H9 (cell line): ENCODE results near the gene TMEM114. TPM values are rescaled to one million over a fixed set of nuclear protein-coding genes. Genes with fewer than 3 reads are reported as not detected.

ENCODE experiments used
- DNase-seq: peaks from one replicate; pipeline ENCODE4 v3.0.0-alpha.2; 2017
- H2AFZ ChIP-seq: one replicate; pipeline ENCODE4 v1.6.1; 2013; ENCODE audit warnings: mild to moderate bottlenecking, low read length, control low read depth, moderate library complexity
- H2AK5ac ChIP-seq: 2 replicates; pipeline ENCODE4 v1.6.1; 2013; ENCODE audit warnings: low read length, control low read depth, mixed read lengths; ENCODE audit not compliant: insufficient read length
- H2BK120ac ChIP-seq: one replicate; pipeline ENCODE4 v1.6.1; 2013; ENCODE audit warnings: low read depth, mild to moderate bottlenecking, low read length, control low read depth, inconsistent platforms; ENCODE audit not compliant: poor library complexity, severe bottlenecking
- H2BK12ac ChIP-seq: 2 replicates; pipeline ENCODE4 v1.6.1; 2013; ENCODE audit warnings: low read length, control low read depth, mixed read lengths, low read depth; ENCODE audit not compliant: insufficient read length
- H2BK15ac ChIP-seq: 2 replicates; pipeline ENCODE4 v1.6.1; 2013; ENCODE audit warnings: low read depth, low read length, control low read depth
- H2BK20ac ChIP-seq: one replicate; pipeline ENCODE4 v1.6.1; 2013; ENCODE audit warnings: low read depth, mild to moderate bottlenecking, low read length, control low read depth, inconsistent platforms; ENCODE audit not compliant: poor library complexity, severe bottlenecking
- H2BK5ac ChIP-seq: 2 replicates; pipeline ENCODE4 v1.6.1; 2013; ENCODE audit warnings: low read length, control low read depth, mixed read lengths; ENCODE audit not compliant: insufficient read length
- H3K14ac ChIP-seq: 2 replicates; pipeline ENCODE4 v1.6.1; 2013; ENCODE audit warnings: low read length, control low read depth; ENCODE audit not compliant: insufficient read depth
- H3K18ac ChIP-seq: 2 replicates; pipeline ENCODE4 v1.6.1; 2013; ENCODE audit warnings: low read depth, mild to moderate bottlenecking, mixed read lengths, low read length, control low read depth; ENCODE audit not compliant: insufficient read length
- H3K23ac ChIP-seq: 2 replicates; pipeline ENCODE4 v1.6.1; 2013; ENCODE audit warnings: low read length, control low read depth, mixed read lengths, low read depth; ENCODE audit not compliant: insufficient read length
- H3K23me2 ChIP-seq: 2 replicates; pipeline ENCODE4 v1.6.1; 2013; ENCODE audit warnings: low read depth, mild to moderate bottlenecking, mixed read lengths, low read length, control low read depth; ENCODE audit not compliant: insufficient read length, poor library complexity, severe bottlenecking
- H3K27ac ChIP-seq: 2 replicates; pipeline ENCODE4 v1.5.1; 2013; ENCODE audit warnings: low read length, control low read depth, mixed read lengths, low read depth; ENCODE audit not compliant: insufficient read length
- H3K27me3 ChIP-seq: 2 replicates; pipeline ENCODE4 v1.6.1; 2013; ENCODE audit warnings: low read length, control low read depth, inconsistent platforms; ENCODE audit not compliant: insufficient read depth
- H3K4ac ChIP-seq: 2 replicates; pipeline ENCODE4 v1.6.1; 2013; ENCODE audit warnings: low read depth, mild to moderate bottlenecking, control low read depth, inconsistent platforms, low read length, moderate library complexity
- H3K4me1 ChIP-seq: 2 replicates; pipeline ENCODE4 v1.6.1; 2013; ENCODE audit warnings: low read length, control low read depth, inconsistent platforms; ENCODE audit not compliant: insufficient read depth
- H3K4me2 ChIP-seq: 2 replicates; pipeline ENCODE4 v1.6.1; 2013; ENCODE audit warnings: low read length, control low read depth, mixed read lengths; ENCODE audit not compliant: insufficient read length, insufficient read depth
- H3K56ac ChIP-seq: 2 replicates; pipeline ENCODE4 v1.6.1; 2013; ENCODE audit warnings: low read depth, mild to moderate bottlenecking, mixed read lengths, low read length, control low read depth; ENCODE audit not compliant: insufficient read length
- H3K79me1 ChIP-seq: 2 replicates; pipeline ENCODE4 v1.6.1; 2013; ENCODE audit warnings: low read depth, mild to moderate bottlenecking, moderate library complexity, low read length, control low read depth, inconsistent platforms; ENCODE audit not compliant: insufficient read depth, poor library complexity, severe bottlenecking
- H3K79me2 ChIP-seq: 2 replicates; pipeline ENCODE4 v1.6.1; 2013; ENCODE audit warnings: low read length, control low read depth, inconsistent platforms; ENCODE audit not compliant: insufficient read depth
- H3K9ac ChIP-seq: 2 replicates; pipeline ENCODE4 v1.6.1; 2013; ENCODE audit warnings: low read length, control low read depth, mixed read lengths; ENCODE audit not compliant: insufficient read length; ENCODE audit errors: extremely low read depth
- H3K9me3 ChIP-seq: one replicate; pipeline ENCODE4 v1.6.1; 2013; ENCODE audit warnings: low read depth, low read length, inconsistent platforms; ENCODE audit not compliant: control insufficient read depth
- H3T11ph ChIP-seq: one replicate; pipeline ENCODE4 v1.6.1; 2013; ENCODE audit warnings: mild to moderate bottlenecking, low read length, control low read depth, inconsistent platforms
- H4K20me1 ChIP-seq: one replicate; pipeline ENCODE4 v1.6.1; 2013; ENCODE audit not compliant: control insufficient read depth, insufficient read length, insufficient read depth
- H4K5ac ChIP-seq: 2 replicates; pipeline ENCODE4 v1.6.1; 2013; ENCODE audit warnings: low read depth, mild to moderate bottlenecking, mixed read lengths, low read length, control low read depth; ENCODE audit not compliant: insufficient read length
- H4K8ac ChIP-seq: replicated peaks from 2 replicates; pipeline ENCODE4 v1.6.1; 2013; ENCODE audit warnings: low read length, control low read depth, mixed read lengths, low read depth; ENCODE audit not compliant: insufficient read length
- H4K91ac ChIP-seq: 2 replicates; pipeline ENCODE4 v1.6.1; 2013; ENCODE audit warnings: low read depth, mild to moderate bottlenecking, moderate library complexity, mixed read lengths, low read length, control low read depth; ENCODE audit not compliant: insufficient read length
- H3K27ac Mint-ChIP-seq, 3 experiments: 2 replicates in 2 of 3; 3 replicates in 1 of 3; pipeline ENCODE4 v1.8.0; 2020 to 2021; ENCODE audit warnings: mixed read lengths in 3 of 3, mild to moderate bottlenecking in 1 of 3, moderate library complexity in 1 of 3
- H3K27me3 Mint-ChIP-seq: 2 replicates; pipeline ENCODE4 v1.8.0; 2021; ENCODE audit warnings: low read depth, mild to moderate bottlenecking, moderate library complexity, mixed read lengths
- H3K36me3 Mint-ChIP-seq, 3 experiments: 2 replicates in 2 of 3; 3 replicates in 1 of 3; pipeline ENCODE4 v1.8.0; 2020 to 2021; ENCODE audit warnings: low read depth in 3 of 3, mixed read lengths in 3 of 3; ENCODE audit not compliant: insufficient read depth in 1 of 3
- H3K4me1 Mint-ChIP-seq, 2 experiments: 2 replicates each; pipeline ENCODE4 v1.8.0; 2020; ENCODE audit warnings: mixed read lengths in 2 of 2
- H3K4me3 Mint-ChIP-seq, 2 experiments: 2 replicates in 1 of 2; 3 replicates in 1 of 2; pipeline ENCODE4 v1.8.0; 2020 to 2021; ENCODE audit warnings: mild to moderate bottlenecking in 2 of 2, mixed read lengths in 2 of 2, moderate library complexity in 1 of 2
- H3K9me3 Mint-ChIP-seq, 2 experiments: 2 replicates in 1 of 2; 3 replicates in 1 of 2; pipeline ENCODE4 v1.8.0; 2020; ENCODE audit warnings: mild to moderate bottlenecking in 2 of 2, mixed read lengths in 2 of 2, moderate library complexity in 1 of 2
- CTCF ChIP-seq: fragments of 200-600 bp; sonication (generic); conservative IDR thresholded peaks from 3 replicates; pipeline ENCODE4 v1.8.0; 2021; ENCODE audit warnings: antibody characterized with exemption, mild to moderate bottlenecking
- WGBS: extraction: QIAGEN DNeasy Blood & Tissue Kit; methylation state at CpG from one replicate; pipeline ENCODE4 v1.1.7; 2013; ENCODE audit warnings: missing lambda C conversion rate, low lambda C conversion rate, mixed read lengths; ENCODE audit not compliant: insufficient read length; ENCODE audit errors: extremely low coverage; 5-methylcytosine and 5-hydroxymethylcytosine counted together
- total RNA-seq: library from RNA; stranded (reverse); gene quantifications from 2 replicates; pipeline ENCODE4 v1.2.1, GENCODE V29; 2021

TMEM114 gene
- total RNA-seq, 1 experiment from 2014 or later, result 0.33 TPM

GRCh38 chr16:8542393-8542792, 47.9 kb downstream of the TMEM114 start:
- Mint-ChIP-seq H3K9me3 (no peaks in the 10 kb centered on the region), H3K27me3 (peaks cover 50% of the 10 kb centered on the region), H3K4me1 (no peaks in the 10 kb centered on the region), H3K27ac (no peak overlapping the region), H3K36me3 (no peaks in the 10 kb centered on the region), H3K4me3 (no peak overlapping the region)
- H3K23me2 ChIP-seq, result no peaks in the 10 kb centered on the region
- H2AK5ac ChIP-seq, result no peak overlapping the region
- no peak overlapping the region for H2BK15ac ChIP-seq
- no peak overlapping the region for H3K4me2 ChIP-seq
- no peak overlapping the region for H3K4ac ChIP-seq
- H3K18ac ChIP-seq, result no peak overlapping the region
- TF ChIP-seq CTCF, result no peak
- no peaks in the 10 kb centered on the region for H3K79me2 ChIP-seq
- no peaks in the 10 kb centered on the region for H4K20me1 ChIP-seq
- H3K27me3 ChIP-seq, result no peaks in the 10 kb centered on the region
- no peak overlapping the region for H2BK12ac ChIP-seq
- no peaks in the 10 kb centered on the region for H3K4me1 ChIP-seq
- H3T11ph ChIP-seq, result no peak overlapping the region
- H4K8ac ChIP-seq, result no peak overlapping the region
- H2BK20ac ChIP-seq, result no peak overlapping the region
- DNase-seq, result no peak
- H3K27ac ChIP-seq, result no peak overlapping the region
- H2AFZ ChIP-seq, result no peak overlapping the region
- no CpG with 5 or more reads among the region's 2 CpGs for WGBS
- no peak overlapping the region for H3K14ac ChIP-seq
- no peak overlapping the region for H2BK5ac ChIP-seq
- no peak overlapping the region for H3K23ac ChIP-seq
- H4K91ac ChIP-seq, result no peak overlapping the region
- H3K9ac ChIP-seq, result no peak overlapping the region
- no peak overlapping the region for H3K56ac ChIP-seq
- H3K79me1 ChIP-seq, result no peaks in the 10 kb centered on the region
- no peaks in the 10 kb centered on the region for H3K9me3 ChIP-seq
- no peak overlapping the region for H2BK120ac ChIP-seq
- no peak overlapping the region for H4K5ac ChIP-seq
